Panc1 (cell line): Measurements from ENCODE around the gene EHBP1. TPM values are rescaled to one million over a fixed set of nuclear protein-coding genes. Genes with fewer than 3 reads are reported as not detected.

Source experiments
- ATAC-seq: fragments of 200-7000 bp; cut with Tn5 transposase; 2 replicates; pipeline ENCODE4 v1.9.1; 2020; ENCODE audit warnings: mild to moderate bottlenecking, moderate library complexity
- BruUV-seq: library from RNA; stranded (reverse); fragments of 400-500 nt; replicated peaks from 2 replicates; lab custom pipeline; 2021; lab: Mats Ljungman, UMichigan
- CTCF ChIA-PET: fragments of 300-600 bp; sonication (Branson Sonifier 250); formaldehyde crosslinking; loops from one replicate; lab custom pipeline; 2022; ENCODE audit warnings: antibody characterized with exemption; lab: Charles Lee
- POLR2A ChIA-PET: fragments of 300-600 bp; sonication (Branson Sonifier 250); formaldehyde crosslinking; loops from one replicate; lab custom pipeline; 2022; ENCODE audit warnings: antibody characterized with exemption; lab: Charles Lee
- DNase-seq: peaks from one replicate; pipeline ENCODE4 v3.0.0-alpha.2; 2010; ENCODE audit warnings: low read depth, low spot score
- H3K27ac ChIP-seq: 2 replicates; pipeline ENCODE4 v1.5.1; 2011; ENCODE audit warnings: mild to moderate bottlenecking, low read length, inconsistent platforms
- H3K27me3 ChIP-seq: fragments of 200-500 bp; sonication (Bioruptor generic); 2 replicates; pipeline ENCODE4 v1.6.0; 2014; ENCODE audit warnings: low read length, inconsistent platforms; ENCODE audit not compliant: control insufficient read depth, insufficient read depth
- H3K36me3 ChIP-seq: fragments of 200-500 bp; sonication (Bioruptor generic); 2 replicates; pipeline ENCODE4 v1.5.1; 2014; ENCODE audit warnings: inconsistent platforms, mild to moderate bottlenecking, low read length, moderate library complexity; ENCODE audit not compliant: control insufficient read depth, insufficient read depth
- H3K4me1 ChIP-seq: 2 replicates; pipeline ENCODE4 v1.5.1; 2011; ENCODE audit warnings: inconsistent platforms, mild to moderate bottlenecking, low read length, moderate library complexity; ENCODE audit not compliant: control insufficient read depth, insufficient read depth
- H3K4me3 ChIP-seq, 2 experiments: 2 replicates each; pipeline ENCODE4 v1.5.1; 2011 to 2012; ENCODE audit warnings: low read depth in 2 of 2, low read length in 2 of 2, mild to moderate bottlenecking in 2 of 2, inconsistent platforms in 1 of 2, moderate library complexity in 1 of 2
- H3K9me3 ChIP-seq: fragments of 200-500 bp; sonication (Bioruptor generic); 2 replicates; pipeline ENCODE4 v1.5.1; 2014; ENCODE audit warnings: low read depth, mild to moderate bottlenecking, inconsistent platforms, low read length, moderate library complexity; ENCODE audit not compliant: control insufficient read depth, insufficient read depth
- CTCF ChIP-seq: fragments of 450-650 bp; IDR thresholded peaks from 2 replicates; pipeline ENCODE4 v1.5.1; 2017; ENCODE audit warnings: mild to moderate bottlenecking
- POLR2AphosphoS5 ChIP-seq: IDR thresholded peaks from 2 replicates; pipeline ENCODE4 v1.6.1; 2012; ENCODE audit warnings: mild to moderate bottlenecking, low read depth, low read length, moderate library complexity
- SIN3A ChIP-seq: IDR thresholded peaks from 2 replicates; pipeline ENCODE4 v1.6.1; 2012; ENCODE audit warnings: low read depth, mild to moderate bottlenecking, low read length, moderate library complexity, borderline replicate concordance; ENCODE audit not compliant: insufficient read depth
- TCF7L2 ChIP-seq: IDR thresholded peaks from 2 replicates; pipeline ENCODE4 v1.6.1; 2011; ENCODE audit warnings: mild to moderate bottlenecking, low read depth, low read length, inconsistent platforms
- in situ Hi-C: cut with HindIII; loops from 2 replicates; pipeline ENCODE4 v1.10.0; 2016; ENCODE audit warnings: low sequenced_read_pairs, low pct_unique_long_range_greater_than_20kb
- intact Hi-C: fragments of 100-400 bp; cut with micrococcal nuclease; formaldehyde crosslinking; loops from one replicate; pipeline ENCODE4 v1.10.0; 2022; ENCODE audit not compliant: unreplicated experiment
- total RNA-seq: library from RNA; stranded (reverse); gene quantifications from one replicate; pipeline ENCODE4 v1.2.1, GENCODE V29; 2021; ENCODE audit not compliant: unreplicated experiment
- TF ChIP-seq, protein P1 (sequence below), 2 experiments: IDR thresholded peaks; 2 replicates each; pipeline ENCODE4 v1.6.1; 2011 to 2012; ENCODE audit warnings: low read depth in 2 of 2, control low read depth in 1 of 2, low read length in 1 of 2, mild to moderate bottlenecking in 1 of 2, moderate library complexity in 1 of 2; ENCODE audit not compliant: insufficient read depth in 1 of 2

Gene EHBP1
- total RNA-seq, 1 experiment from 2014 or later = 46.1 TPM

GRCh38 chr2:62775367-62775668, 69.8 kb downstream of the EHBP1 start:
- ChIA-PET POLR2A (interaction anchor here (1.1 kb wide), 1 partner anchor 318 kb away, joined by 11 read pairs; no protein-coding TSS in a partner anchor), CTCF (interaction anchor here (2.3 kb wide), 1 partner anchor 318 kb away, joined by 17 read pairs; no protein-coding TSS in a partner anchor)
- in situ Hi-C loops (no loop called here), intact Hi-C loops (loop anchor here (1.0 kb wide), 1 partner anchor 319 kb away; no protein-coding TSS in a partner anchor)
- H3K4me1 ChIP-seq = no peaks in the 10 kb centered on the region; the same call in 1 of the 2 replicates
- BruUV-seq = no TSS peak
- TF ChIP-seq CTCF (peak; percentile 58; the same call in 1 of the 2 replicates), SIN3A (no peak)
- TF ChIP-seq, protein P1, sequence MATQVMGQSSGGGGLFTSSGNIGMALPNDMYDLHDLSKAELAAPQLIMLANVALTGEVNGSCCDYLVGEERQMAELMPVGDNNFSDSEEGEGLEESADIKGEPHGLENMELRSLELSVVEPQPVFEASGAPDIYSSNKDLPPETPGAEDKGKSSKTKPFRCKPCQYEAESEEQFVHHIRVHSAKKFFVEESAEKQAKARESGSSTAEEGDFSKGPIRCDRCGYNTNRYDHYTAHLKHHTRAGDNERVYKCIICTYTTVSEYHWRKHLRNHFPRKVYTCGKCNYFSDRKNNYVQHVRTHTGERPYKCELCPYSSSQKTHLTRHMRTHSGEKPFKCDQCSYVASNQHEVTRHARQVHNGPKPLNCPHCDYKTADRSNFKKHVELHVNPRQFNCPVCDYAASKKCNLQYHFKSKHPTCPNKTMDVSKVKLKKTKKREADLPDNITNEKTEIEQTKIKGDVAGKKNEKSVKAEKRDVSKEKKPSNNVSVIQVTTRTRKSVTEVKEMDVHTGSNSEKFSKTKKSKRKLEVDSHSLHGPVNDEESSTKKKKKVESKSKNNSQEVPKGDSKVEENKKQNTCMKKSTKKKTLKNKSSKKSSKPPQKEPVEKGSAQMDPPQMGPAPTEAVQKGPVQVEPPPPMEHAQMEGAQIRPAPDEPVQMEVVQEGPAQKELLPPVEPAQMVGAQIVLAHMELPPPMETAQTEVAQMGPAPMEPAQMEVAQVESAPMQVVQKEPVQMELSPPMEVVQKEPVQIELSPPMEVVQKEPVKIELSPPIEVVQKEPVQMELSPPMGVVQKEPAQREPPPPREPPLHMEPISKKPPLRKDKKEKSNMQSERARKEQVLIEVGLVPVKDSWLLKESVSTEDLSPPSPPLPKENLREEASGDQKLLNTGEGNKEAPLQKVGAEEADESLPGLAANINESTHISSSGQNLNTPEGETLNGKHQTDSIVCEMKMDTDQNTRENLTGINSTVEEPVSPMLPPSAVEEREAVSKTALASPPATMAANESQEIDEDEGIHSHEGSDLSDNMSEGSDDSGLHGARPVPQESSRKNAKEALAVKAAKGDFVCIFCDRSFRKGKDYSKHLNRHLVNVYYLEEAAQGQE (IDR thresholded peaks at IDR 0.05; ENCODE audit: insufficient read depth in 1 of 2, low read depth in 2 of 2, low read length in 1 of 2) = no peak
- no peak for DNase-seq
- no peak for ATAC-seq
- H3K36me3 ChIP-seq = 0 out of 2 replicates have a peak, but pooled peaks cover 2% of the 10 kb centered on the region
- no peak overlapping the region for H3K4me3 ChIP-seq
- H3K27me3 ChIP-seq = no peaks in the 10 kb centered on the region
- no peak overlapping the region for H3K27ac ChIP-seq
- H3K9me3 ChIP-seq = no peaks in the 10 kb centered on the region

DNA sequence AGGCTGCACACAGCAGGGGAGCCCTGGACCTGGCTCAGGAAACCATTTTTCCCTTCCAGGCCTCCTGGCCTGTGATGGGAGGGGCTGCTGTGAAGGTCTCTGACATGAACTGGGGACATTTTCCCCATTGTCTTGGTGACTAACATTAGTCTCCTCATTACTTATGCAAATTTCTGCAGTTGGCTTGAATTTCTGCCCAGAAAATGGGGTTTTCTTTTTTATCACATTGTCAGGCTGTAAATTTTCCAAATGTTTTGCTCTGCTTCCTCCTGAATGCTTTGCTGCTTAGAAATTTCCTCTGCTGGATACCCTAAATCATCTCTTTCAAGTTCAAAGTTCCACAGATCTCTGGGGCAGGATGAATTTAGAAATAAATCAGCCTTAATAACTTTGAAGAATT, 78.2 kb downstream of the EHBP1 start:
- in situ Hi-C loops = no loop called here
- Histone ChIP-seq H3K27me3 (no peaks in the 10 kb centered on the region), H3K9me3 (no peaks in the 10 kb centered on the region; the same call in 1 of the 2 replicates), H3K4me3 (no peak overlapping the region), H3K4me1 (peaks cover under 1% of the 10 kb centered on the region; the same call in 1 of the 2 replicates), H3K36me3 (0 out of 2 replicates have a peak, but pooled peaks cover 2% of the 10 kb centered on the region), H3K27ac (no peak overlapping the region)
- ChIA-PET CTCF (no interaction called here), POLR2A (no interaction called here)
- DNase-seq (no peak), ATAC-seq (no peak)
- intact Hi-C loops = no loop called here
- no TSS peak for BruUV-seq
- no peak for TF ChIP-seq SIN3A
- TF ChIP-seq POLR2AphosphoS5 = no peak
- TF ChIP-seq CTCF = no peak
- TF ChIP-seq, protein P1 (IDR thresholded peaks at IDR 0.05; ENCODE audit: insufficient read depth in 1 of 2, low read depth in 2 of 2, low read length in 1 of 2) = no peak
- TF ChIP-seq TCF7L2 = no peak
